Hepatocyte (in vitro differentiated cells): ENCODE results near the gene IGF1. TPM values are rescaled to one million over a fixed set of nuclear protein-coding genes. Genes with fewer than 3 reads are reported as not detected.

Source experiments
- DNase-seq: peaks from one replicate; pipeline ENCODE4 v3.0.0-alpha.2; 2016; ENCODE audit warnings: low spot score
- H2AFZ ChIP-seq: fragments of 200-600 bp; sonication (generic); 2 replicates; pipeline ENCODE4 v1.6.0; 2016; ENCODE audit warnings: antibody characterized with exemption, mild to moderate bottlenecking
- H3K27ac ChIP-seq: fragments of 200-600 bp; sonication (generic); 2 replicates; pipeline ENCODE4 v1.5.1; 2016; ENCODE audit warnings: mild to moderate bottlenecking
- H3K27me3 ChIP-seq: fragments of 200-600 bp; sonication (generic); 2 replicates; pipeline ENCODE4 v1.6.1; 2016
- H3K36me3 ChIP-seq: fragments of 200-600 bp; sonication (generic); replicated peaks from 2 replicates; pipeline ENCODE4 v1.5.1; 2016; ENCODE audit warnings: low read depth; ENCODE audit not compliant: insufficient read depth
- H3K4me1 ChIP-seq: fragments of 200-600 bp; sonication (generic); 2 replicates; pipeline ENCODE4 v1.5.1; 2016; ENCODE audit warnings: mild to moderate bottlenecking, moderate library complexity; ENCODE audit not compliant: insufficient read depth
- H3K4me2 ChIP-seq: fragments of 200-600 bp; sonication (generic); 2 replicates; pipeline ENCODE4 v1.6.0; 2016
- H3K4me3 ChIP-seq: fragments of 200-600 bp; sonication (generic); 2 replicates; pipeline ENCODE4 v1.5.1; 2016; ENCODE audit warnings: mild to moderate bottlenecking
- H3K79me2 ChIP-seq: fragments of 200-600 bp; sonication (generic); 2 replicates; pipeline ENCODE4 v1.6.0; 2017; ENCODE audit warnings: mild to moderate bottlenecking
- H3K9me2 ChIP-seq: fragments of 200-600 bp; sonication (generic); replicated peaks from 2 replicates; pipeline ENCODE4 v1.6.0; 2017; ENCODE audit warnings: mild to moderate bottlenecking; ENCODE audit not compliant: insufficient read depth
- H3K9me3 ChIP-seq: fragments of 200-600 bp; sonication (generic); 2 replicates; pipeline ENCODE4 v1.5.1; 2016; ENCODE audit warnings: low read depth, mild to moderate bottlenecking
- H4K20me1 ChIP-seq: fragments of 200-600 bp; sonication (generic); 2 replicates; pipeline ENCODE4 v1.6.0; 2016; ENCODE audit warnings: mild to moderate bottlenecking; ENCODE audit not compliant: insufficient read depth, poor library complexity, severe bottlenecking
- EZH2 ChIP-seq: fragments of 200-600 bp; sonication (generic); IDR thresholded peaks from 2 replicates; pipeline ENCODE4 v1.6.1; 2016; ENCODE audit warnings: antibody characterized with exemption, mild to moderate bottlenecking, borderline replicate concordance
- EZH2phosphoT487 ChIP-seq: fragments of 200-600 bp; sonication (generic); IDR thresholded peaks from one replicate; pipeline ENCODE4 v1.6.1; 2018; ENCODE audit warnings: antibody characterized with exemption, mild to moderate bottlenecking, low read depth, moderate library complexity; ENCODE audit not compliant: unreplicated experiment, severe bottlenecking
- WGBS: methylation state at CpG from one replicate; pipeline ENCODE4 v1.1.6; 2016; ENCODE audit warnings: low lambda C conversion rate; ENCODE audit errors: missing lambda C conversion rate; 5-methylcytosine and 5-hydroxymethylcytosine counted together
- polyA plus RNA-seq: library from polyadenylated mRNA; unstranded; fragments of >200 nt; fragmentation: Nextera tagmentation; extraction: Ambion mirVana; gene quantifications from 2 replicates; pipeline ENCODE4 v1.2.1, GENCODE V29; 2016
- total RNA-seq: library from RNA; depleted of rRNA; stranded (reverse); fragments of >200 nt; gene quantifications from 2 replicates; pipeline ENCODE4 v1.2.3, GENCODE V29; 2014
- TF ChIP-seq, protein P1 (sequence below): fragments of 200-600 bp; sonication (generic); IDR thresholded peaks from 2 replicates; pipeline ENCODE4 v1.5.1; 2016; ENCODE audit warnings: antibody characterized with exemption, mild to moderate bottlenecking; ENCODE audit not compliant: poor library complexity

The IGF1 gene
- total and polyA plus RNA-seq, 2 experiments from 2014 or later: 10.0 to 12.0 TPM

DNA sequence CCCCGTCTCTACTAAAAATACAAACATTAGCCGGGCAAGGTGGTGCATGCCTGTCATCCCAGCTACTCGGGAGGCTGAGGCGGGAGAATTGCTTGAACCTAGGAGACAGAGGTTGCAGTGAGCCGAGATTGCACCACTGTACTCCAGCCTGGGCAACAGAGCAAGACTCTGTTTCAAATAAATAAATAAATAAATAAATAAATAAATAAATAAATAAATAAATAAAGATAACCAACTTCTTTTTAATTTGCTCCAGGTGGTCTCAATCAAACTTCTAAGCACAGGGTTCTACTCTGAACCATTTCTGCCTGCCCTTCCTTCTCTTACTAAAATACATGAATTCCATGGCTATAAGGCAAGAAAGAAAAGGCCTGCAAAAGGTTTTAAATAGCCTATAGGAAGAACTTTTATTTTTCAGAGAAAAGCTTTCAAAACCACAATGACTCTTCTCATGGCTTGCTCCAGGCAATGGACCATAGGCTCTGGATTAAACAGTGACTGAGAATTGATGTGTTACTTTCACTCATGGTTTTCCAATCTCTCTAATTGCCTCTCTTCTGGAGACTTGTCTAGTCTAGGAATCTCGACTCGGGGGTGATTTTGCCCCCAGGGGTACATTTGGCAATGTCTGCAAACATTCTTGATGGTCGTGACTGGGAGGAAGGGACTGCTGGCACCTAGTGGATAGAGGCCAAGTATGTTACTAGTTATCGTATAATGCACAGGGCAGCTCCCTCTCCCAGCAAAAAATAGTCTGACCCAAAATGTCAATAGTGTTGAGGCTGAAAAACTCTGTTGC is 14.4 kb downstream of the IGF1 start:
- WGBS: 78% methylated on average over 9 of the region's 9 CpGs
- no peaks in the 10 kb centered on the region for H3K36me3 ChIP-seq
- DNase-seq: no peak

DNA sequence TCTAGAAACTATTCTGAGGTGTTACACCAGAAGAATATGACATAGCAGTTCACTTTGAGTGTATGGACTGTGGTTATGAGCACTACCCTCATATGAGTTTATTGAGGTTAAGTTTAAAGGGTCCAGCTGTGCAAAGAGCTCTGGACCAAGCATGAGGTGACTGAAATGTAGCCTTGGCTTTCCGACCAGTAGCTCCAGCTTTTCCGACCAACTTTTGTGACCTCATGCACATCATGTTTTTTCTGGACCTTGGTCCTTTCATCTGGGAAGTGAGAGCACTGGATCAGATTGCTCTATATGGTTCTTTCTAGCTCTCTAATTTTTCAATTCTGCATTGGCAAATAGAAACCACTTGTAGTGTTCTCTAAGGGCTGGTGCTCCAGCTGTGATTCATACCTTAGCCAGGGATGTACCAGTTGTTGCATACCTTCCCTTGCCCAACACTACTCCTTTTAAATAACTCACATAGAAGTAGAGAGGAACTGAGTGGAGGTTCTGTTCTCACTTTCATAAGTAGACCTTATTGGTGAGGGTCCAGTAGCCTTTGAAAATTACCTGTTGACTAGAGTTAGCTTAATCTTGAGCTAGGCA is 16.6 kb downstream of the IGF1 start:
- Histone ChIP-seq H4K20me1 (no peaks in the 10 kb centered on the region), H3K9me2 (no peaks in the 10 kb centered on the region), H3K36me3 (no peaks in the 10 kb centered on the region), H3K4me3 (no peak overlapping the region), H3K27ac (no peak overlapping the region), H3K4me1 (peaks cover 2% of the 10 kb centered on the region), H3K27me3 (no peaks in the 10 kb centered on the region), H2AFZ (no peak overlapping the region), H3K79me2 (no peaks in the 10 kb centered on the region), H3K9me3 (no peaks in the 10 kb centered on the region), H3K4me2 (no peak overlapping the region)
- DNase-seq: no peak
- TF ChIP-seq, protein P1, sequence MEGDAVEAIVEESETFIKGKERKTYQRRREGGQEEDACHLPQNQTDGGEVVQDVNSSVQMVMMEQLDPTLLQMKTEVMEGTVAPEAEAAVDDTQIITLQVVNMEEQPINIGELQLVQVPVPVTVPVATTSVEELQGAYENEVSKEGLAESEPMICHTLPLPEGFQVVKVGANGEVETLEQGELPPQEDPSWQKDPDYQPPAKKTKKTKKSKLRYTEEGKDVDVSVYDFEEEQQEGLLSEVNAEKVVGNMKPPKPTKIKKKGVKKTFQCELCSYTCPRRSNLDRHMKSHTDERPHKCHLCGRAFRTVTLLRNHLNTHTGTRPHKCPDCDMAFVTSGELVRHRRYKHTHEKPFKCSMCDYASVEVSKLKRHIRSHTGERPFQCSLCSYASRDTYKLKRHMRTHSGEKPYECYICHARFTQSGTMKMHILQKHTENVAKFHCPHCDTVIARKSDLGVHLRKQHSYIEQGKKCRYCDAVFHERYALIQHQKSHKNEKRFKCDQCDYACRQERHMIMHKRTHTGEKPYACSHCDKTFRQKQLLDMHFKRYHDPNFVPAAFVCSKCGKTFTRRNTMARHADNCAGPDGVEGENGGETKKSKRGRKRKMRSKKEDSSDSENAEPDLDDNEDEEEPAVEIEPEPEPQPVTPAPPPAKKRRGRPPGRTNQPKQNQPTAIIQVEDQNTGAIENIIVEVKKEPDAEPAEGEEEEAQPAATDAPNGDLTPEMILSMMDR: no peak
- TF ChIP-seq EZH2phosphoT487 (no peak), EZH2 (no peak)
- 86% methylated on average over 2 of the region's 2 CpGs for WGBS

More for the DNA sequence above, 14.4 kb downstream of the IGF1 start:
- no peaks in the 10 kb centered on the region for H3K9me2 ChIP-seq
- no peak overlapping the region for H3K4me3 ChIP-seq
- no peaks in the 10 kb centered on the region for H3K79me2 ChIP-seq
- TF ChIP-seq EZH2phosphoT487: no peak
- TF ChIP-seq, protein P1: no peak
- no peak for TF ChIP-seq EZH2
- peaks cover 11% of the 10 kb centered on the region for H3K4me1 ChIP-seq
- H3K4me2 ChIP-seq: no peak overlapping the region
- H4K20me1 ChIP-seq: no peaks in the 10 kb centered on the region
- H3K27ac ChIP-seq: no peak overlapping the region
- H3K27me3 ChIP-seq: no peaks in the 10 kb centered on the region
- no peaks in the 10 kb centered on the region for H3K9me3 ChIP-seq
- H2AFZ ChIP-seq: no peak overlapping the region

DNA sequence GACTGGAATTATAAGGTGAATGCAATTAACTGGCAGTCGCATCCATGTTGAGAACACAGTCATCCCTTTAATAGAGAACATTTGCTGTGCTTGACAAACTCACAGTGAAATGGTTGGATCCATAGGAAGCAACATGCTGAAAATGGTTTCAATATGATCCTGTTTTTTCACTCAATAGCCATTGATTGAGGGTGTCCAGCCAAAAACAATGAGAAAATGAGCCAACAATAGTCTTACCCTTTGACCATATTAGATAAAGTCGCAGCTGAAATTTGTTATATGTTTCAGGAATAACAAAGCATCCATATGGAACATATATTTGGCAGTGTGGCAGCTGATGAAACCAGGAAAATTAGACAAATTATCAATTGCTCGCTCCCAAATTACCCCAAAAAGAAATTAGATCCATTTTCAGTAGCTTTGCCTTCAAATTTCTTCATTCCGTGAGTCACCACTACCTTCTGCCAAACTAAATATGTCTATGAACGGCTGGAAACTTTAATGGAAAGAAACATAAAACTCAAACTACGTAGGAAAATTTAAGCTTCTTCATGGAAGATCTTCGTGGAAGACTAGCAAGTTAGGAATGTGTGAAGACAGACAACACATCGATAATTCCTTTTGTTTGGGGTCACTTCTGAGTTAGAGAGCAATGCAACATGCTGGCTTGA is 17.4 kb downstream of the IGF1 start:
- H3K4me2 ChIP-seq: no peak overlapping the region
- TF ChIP-seq, protein P1: no peak
- TF ChIP-seq EZH2: no peak
- TF ChIP-seq EZH2phosphoT487: no peak
- DNase-seq: no peak

More for the DNA sequence above, 17.4 kb downstream of the IGF1 start:
- Histone ChIP-seq H3K4me3 (no peak overlapping the region), H3K4me1 (peaks cover 4% of the 10 kb centered on the region), H2AFZ (no peak overlapping the region), H3K36me3 (no peaks in the 10 kb centered on the region), H3K27ac (no peak overlapping the region), H3K9me2 (no peaks in the 10 kb centered on the region), H4K20me1 (no peaks in the 10 kb centered on the region), H3K79me2 (no peaks in the 10 kb centered on the region), H3K27me3 (no peaks in the 10 kb centered on the region), H3K9me3 (no peaks in the 10 kb centered on the region)
- WGBS: 92% methylated on average over 8 of the region's 8 CpGs
